ENCODE data around the gene ULK1. TPM values are rescaled to one million over a fixed set of nuclear protein-coding genes. Genes with fewer than 3 reads are reported as not detected.
A peak's percentile ranks its signal among the peaks of the same experiment; 100 is the strongest.

The ULK1 gene
- total and polyA plus RNA-seq, 3 donors from 2014 or later, result 29.2 to 53.5 (median 49.9) TPM

- Histone ChIP-seq H3K27ac (no peak overlapping the region), H3K4me3 (no peak overlapping the region), H3K4me1 (peaks cover 21% of the 10 kb centered on the region), H3K9me3 (no peaks in the 10 kb centered on the region), H3K27me3 (no peaks in the 10 kb centered on the region), H3K36me3 (ENCODE audit: low read depth, missing control alignments) (no peaks in the 10 kb centered on the region)
- TF ChIP-seq POLR2A (IDR thresholded peaks at IDR 0.05), result no peak
- TF ChIP-seq, protein P1, sequence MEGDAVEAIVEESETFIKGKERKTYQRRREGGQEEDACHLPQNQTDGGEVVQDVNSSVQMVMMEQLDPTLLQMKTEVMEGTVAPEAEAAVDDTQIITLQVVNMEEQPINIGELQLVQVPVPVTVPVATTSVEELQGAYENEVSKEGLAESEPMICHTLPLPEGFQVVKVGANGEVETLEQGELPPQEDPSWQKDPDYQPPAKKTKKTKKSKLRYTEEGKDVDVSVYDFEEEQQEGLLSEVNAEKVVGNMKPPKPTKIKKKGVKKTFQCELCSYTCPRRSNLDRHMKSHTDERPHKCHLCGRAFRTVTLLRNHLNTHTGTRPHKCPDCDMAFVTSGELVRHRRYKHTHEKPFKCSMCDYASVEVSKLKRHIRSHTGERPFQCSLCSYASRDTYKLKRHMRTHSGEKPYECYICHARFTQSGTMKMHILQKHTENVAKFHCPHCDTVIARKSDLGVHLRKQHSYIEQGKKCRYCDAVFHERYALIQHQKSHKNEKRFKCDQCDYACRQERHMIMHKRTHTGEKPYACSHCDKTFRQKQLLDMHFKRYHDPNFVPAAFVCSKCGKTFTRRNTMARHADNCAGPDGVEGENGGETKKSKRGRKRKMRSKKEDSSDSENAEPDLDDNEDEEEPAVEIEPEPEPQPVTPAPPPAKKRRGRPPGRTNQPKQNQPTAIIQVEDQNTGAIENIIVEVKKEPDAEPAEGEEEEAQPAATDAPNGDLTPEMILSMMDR (IDR thresholded peaks at IDR 0.05), result no peak
- whole genome bisulfite sequencing, 2 donors, result 89 to 93% methylated on average over 4 of the region's 4 CpGs
- intact Hi-C loops (cut with DNase I; ENCODE audit: low total_unique reads), result no loop called here
- no peak for DNase-seq
Measured at GRCh38 chr12:131963381-131963780, 69.0 kb downstream of the ULK1 start.

GRCh38 chr12:131965073-131965472 is 70.7 kb downstream of the ULK1 start:
- intact Hi-C loops (cut with DNase I; ENCODE audit: low total_unique reads), result no loop called here
- WGBS, 2 donors, result 57 to 66% methylated on average over 2 of the region's 2 CpGs
- Histone ChIP-seq H3K27me3 (no peaks in the 10 kb centered on the region), H3K36me3 (ENCODE audit: low read depth, missing control alignments) (no peaks in the 10 kb centered on the region), H3K27ac (no peak overlapping the region), H3K9me3 (no peaks in the 10 kb centered on the region), H3K4me1 (peaks cover 5% of the 10 kb centered on the region), H3K4me3 (no peak overlapping the region)
- TF ChIP-seq POLR2A (IDR thresholded peaks at IDR 0.05), result no peak
- TF ChIP-seq, protein P1 (IDR thresholded peaks at IDR 0.05), result no peak
- DNase-seq, result no peak

DNA sequence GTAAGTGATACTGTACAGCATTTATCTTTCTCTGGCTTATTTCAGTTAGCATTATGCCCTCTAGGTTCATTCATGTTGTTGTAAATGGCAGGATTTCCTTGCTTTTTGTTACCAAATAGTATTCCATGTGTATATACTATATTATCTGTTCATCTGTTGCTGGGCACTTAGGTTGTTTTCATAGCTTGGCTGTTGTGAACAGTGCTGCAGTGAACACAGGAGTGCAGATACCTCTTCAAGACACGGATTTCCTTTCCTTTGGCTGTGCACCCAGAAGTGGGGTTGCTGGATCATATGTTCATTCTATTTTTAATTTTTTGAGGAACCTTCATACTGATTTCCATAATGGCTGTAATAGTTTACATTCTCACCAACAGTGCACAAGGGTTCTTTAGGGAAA is 76.8 kb downstream of the ULK1 start:
- intact Hi-C loops (cut with DNase I; ENCODE audit: low total_unique reads), result no loop called here
- Histone ChIP-seq H3K36me3 (ENCODE audit: low read depth, missing control alignments) (no peaks in the 10 kb centered on the region), H3K4me1 (no peaks in the 10 kb centered on the region), H3K9me3 (no peaks in the 10 kb centered on the region), H3K4me3 (no peak overlapping the region), H3K27ac (no peak overlapping the region), H3K27me3 (no peaks in the 10 kb centered on the region)
- 38 to 70% methylated on average over 1 of the region's 1 CpG for WGBS, 2 donors
- TF ChIP-seq, protein P1 (IDR thresholded peaks at IDR 0.05), result no peak
- TF ChIP-seq POLR2A (IDR thresholded peaks at IDR 0.05), result no peak
- peak; percentile 6 for DNase-seq

Small RNA genes within 50 kb of the gene (small RNA-seq; reads per million reads assigned to genes)
- gene AC131009.3, result 0 reads per million in 2 donors

Other genes with a start within 250 kb of the ULK1 start
- gene SFSWAP, start 183.5 kb upstream of the ULK1 start, total RNA-seq, result 10 to 100 TPM; 62.4 to 68.4 TPM
- 37.7 TPM for gene SFSWAP, start 183.5 kb upstream of the ULK1 start, polyA plus RNA-seq (ENCODE audit: insufficient read depth, low read depth, low replicate concordance)
- 10 to 100 TPM; 16.1 to 23.3 TPM for gene MMP17, start 66.2 kb upstream of the ULK1 start, total RNA-seq
- gene MMP17, start 66.2 kb upstream of the ULK1 start, polyA plus RNA-seq (ENCODE audit: insufficient read depth, low read depth, low replicate concordance), result 13.2 TPM
- gene PUS1, start 34.7 kb downstream of the ULK1 start, total RNA-seq, result 10 to 100 TPM; 25.2 to 26.0 TPM
- gene PUS1, start 34.7 kb downstream of the ULK1 start, polyA plus RNA-seq (ENCODE audit: insufficient read depth, low read depth, low replicate concordance), result 16.9 TPM
- 10 to 100 TPM; 69.4 to 83.0 TPM for gene EP400, start 55.3 kb downstream of the ULK1 start, total RNA-seq
- gene EP400, start 55.3 kb downstream of the ULK1 start, polyA plus RNA-seq (ENCODE audit: insufficient read depth, low read depth, low replicate concordance), result 44.2 TPM
- gene DDX51, start 249.7 kb downstream of the ULK1 start, total RNA-seq, result 10 to 100 TPM; 29.0 to 32.8 TPM
- gene DDX51, start 249.7 kb downstream of the ULK1 start, polyA plus RNA-seq (ENCODE audit: insufficient read depth, low read depth, low replicate concordance), result 18.8 TPM
- 10 to 100 TPM; 64.4 to 65.2 TPM for gene NOC4L, start 249.8 kb downstream of the ULK1 start, total RNA-seq
- 67.2 TPM for gene NOC4L, start 249.8 kb downstream of the ULK1 start, polyA plus RNA-seq (ENCODE audit: insufficient read depth, low read depth, low replicate concordance)